K562 (cell line): Measurements from ENCODE around the gene VKORC1. TPM values are rescaled to one million over a fixed set of nuclear protein-coding genes. Genes with fewer than 3 reads are reported as not detected.
A peak's percentile ranks its signal among the peaks of the same experiment; 100 is the strongest.
"Not testable (repeated sequence)": the region's sequence is repeated elsewhere in the genome, so short reads cannot be mapped to it uniquely, and the experiment has no call there.

Source experiments
- ATAC-seq: fragments of 200-7000 bp; cut with Tn5 transposase; 3 replicates; pipeline ENCODE4 v1.9.1; 2020; ENCODE audit warnings: moderate library complexity
- BruUV-seq: library from RNA; stranded (reverse); fragments of 400-500 nt; replicated peaks from 2 replicates; lab custom pipeline; 2021; lab: Mats Ljungman, UMichigan
- CTCF ChIA-PET: fragments of 300-600 bp; formaldehyde crosslinking; extraction: SDS; loops from one replicate; lab custom pipeline; 2021; ENCODE audit warnings: low intra/inter-chr PET ratio; lab: Yijun Ruan, JAX
- POLR2A ChIA-PET: fragments of 300-600, 350-650 bp; sonication (Branson Sonifier 250); formaldehyde crosslinking; extraction: SDS; loops from one replicate; lab custom pipeline; 2021; ENCODE audit warnings: antibody characterized with exemption, inconsistent platforms; lab: Yijun Ruan, JAX
- DNase-seq, 4 experiments: peaks; one replicate each; pipeline versions ENCODE4 v3.0.0 to v3.0.0-alpha.2; 2011 to 2018; ENCODE audit warnings: low spot score in 3 of 4, mixed read lengths in 3 of 4; ENCODE audit errors: extremely low read depth in 1 of 4
- FAIRE-seq: peaks from 2 replicates; lab custom pipeline; 2011; peaks lifted over from hg19 to GRCh38; lab: Jason Lieb, UNC
- H2AFZ ChIP-seq: 2 replicates; pipeline ENCODE4 v1.6.0; 2011; ENCODE audit warnings: low read depth, low read length, control low read depth, inconsistent platforms
- H3K27ac ChIP-seq: fragments of 200-600 bp; 3 replicates; pipeline ENCODE4 v1.8.0; 2011; ENCODE audit warnings: low read depth, mild to moderate bottlenecking, control low read depth, inconsistent platforms, low read length, moderate library complexity, mixed read lengths; ENCODE audit errors: extremely low read depth
- H3K27me3 ChIP-seq, 2 experiments: fragments of 300-600 bp in 1 of 2; 2 replicates in 1 of 2; 3 replicates in 1 of 2; pipeline versions ENCODE4 v1.6.0 to v1.8.0; 2011; ENCODE audit warnings: inconsistent platforms in 2 of 2, low read length in 2 of 2, mild to moderate bottlenecking in 1 of 2, mixed read lengths in 1 of 2, moderate library complexity in 1 of 2; ENCODE audit not compliant: control insufficient read depth in 2 of 2, insufficient read depth in 2 of 2
- H3K36me3 ChIP-seq: fragments of 300-600 bp; 3 replicates; pipeline ENCODE4 v1.8.0; 2011; ENCODE audit warnings: mild to moderate bottlenecking, low read length, inconsistent platforms; ENCODE audit not compliant: control insufficient read depth, insufficient read depth
- H3K4me1 ChIP-seq, 2 experiments: fragments of 200-600 bp in 1 of 2; replicated peaks in 1 of 2; 2 replicates in 1 of 2; 3 replicates in 1 of 2; pipeline versions ENCODE4 v1.5.1 to v1.8.0; 2011; ENCODE audit warnings: inconsistent platforms in 2 of 2, low read length in 2 of 2, mild to moderate bottlenecking in 1 of 2, mixed read lengths in 1 of 2, moderate library complexity in 1 of 2; ENCODE audit not compliant: control insufficient read depth in 2 of 2, insufficient read depth in 2 of 2
- H3K4me2 ChIP-seq: 2 replicates; pipeline ENCODE4 v1.6.1; 2011; ENCODE audit warnings: low read length, control low read depth, inconsistent platforms, mixed read lengths; ENCODE audit not compliant: insufficient read depth
- H3K4me3 ChIP-seq: fragments of 200-600 bp; sonication (generic), shearing (Covaris generic); 2 replicates; pipeline ENCODE4 v1.5.1; 2016; ENCODE audit warnings: control low read depth, inconsistent platforms
- H3K79me2 ChIP-seq: fragments of 200-600 bp; 3 replicates; pipeline ENCODE4 v1.8.0; 2011; ENCODE audit warnings: low read length, inconsistent platforms; ENCODE audit not compliant: control insufficient read depth, insufficient read depth
- H3K9ac ChIP-seq, 2 experiments: 2 replicates each; pipeline versions ENCODE4 v1.6.0 to v1.6.1; 2011; ENCODE audit warnings: low read depth in 2 of 2, low read length in 2 of 2, control low read depth in 1 of 2, inconsistent platforms in 1 of 2, mild to moderate bottlenecking in 1 of 2, mixed read lengths in 1 of 2; ENCODE audit not compliant: insufficient read depth in 1 of 2
- H3K9me1 ChIP-seq: one replicate; pipeline ENCODE4 v1.6.0; 2011; ENCODE audit warnings: inconsistent platforms, mild to moderate bottlenecking, low read length, moderate library complexity; ENCODE audit not compliant: control insufficient read depth, insufficient read depth
- H3K9me3 ChIP-seq: replicated peaks from 2 replicates; pipeline ENCODE4 v1.5.1; 2011; ENCODE audit warnings: low read depth, low read length, inconsistent platforms; ENCODE audit not compliant: control insufficient read depth, insufficient read depth
- H4K20me1 ChIP-seq: replicated peaks from 2 replicates; pipeline ENCODE4 v1.6.1; 2011; ENCODE audit warnings: low read length, inconsistent platforms, mixed read lengths; ENCODE audit not compliant: control insufficient read depth, insufficient read depth
- EP400 ChIP-seq: fragments of 450-650 bp; IDR thresholded peaks from 2 replicates; pipeline ENCODE4 v1.6.1; 2017; ENCODE audit warnings: antibody characterized with exemption, mild to moderate bottlenecking, moderate library complexity
- GABPB1 ChIP-seq: sonication (generic); formaldehyde crosslinking; IDR thresholded peaks from 2 replicates; pipeline ENCODE4 v1.8.0; 2022; ENCODE audit warnings: mild to moderate bottlenecking, missing genetic modification reagents
- MTA1 ChIP-seq: fragments of 450-650 bp; IDR thresholded peaks from 2 replicates; pipeline ENCODE4 v1.6.1; 2017; ENCODE audit warnings: borderline replicate concordance
- POLR2AphosphoS2 ChIP-seq: IDR thresholded peaks from 2 replicates; pipeline ENCODE4 v1.6.1; 2012; ENCODE audit warnings: low read length, improper control_type of control experiment
- RBBP5 ChIP-seq: fragments of 200-600 bp; sonication (generic); IDR thresholded peaks from 2 replicates; pipeline ENCODE4 v1.6.1; 2012; ENCODE audit warnings: borderline replicate concordance, mild to moderate bottlenecking, low read length, control low read depth, inconsistent platforms; ENCODE audit not compliant: insufficient read depth, poor library complexity, severe bottlenecking
- TCF7 ChIP-seq: sonication (generic); IDR thresholded peaks from 2 replicates; pipeline ENCODE4 v1.6.1; 2016; ENCODE audit warnings: antibody characterized with exemption, borderline replicate concordance
- ZNF347 ChIP-seq: fragments of 450-650 bp; formaldehyde crosslinking; IDR thresholded peaks from 2 replicates; pipeline ENCODE4 v1.4.0; 2020; ENCODE audit warnings: low read depth, mild to moderate bottlenecking, moderate library complexity
- WGBS: fragments of 100-300 bp; shearing (Covaris generic); methylation state at CpG from one replicate; pipeline ENCODE4 v1.1.6; 2016; ENCODE audit warnings: low coverage, mixed read lengths; ENCODE audit not compliant: insufficient coverage; ENCODE audit errors: missing lambda C conversion rate; 5-methylcytosine and 5-hydroxymethylcytosine counted together
- in situ Hi-C: fragments of 300-500 bp; cut with MboI; formaldehyde crosslinking; loops from 4 replicates; pipeline ENCODE4 v1.15.0; 2018; ENCODE audit warnings: inconsistent platforms, mixed read lengths
- intact Hi-C: fragments of 100-400 bp; cut with micrococcal nuclease; formaldehyde crosslinking; loops from 2 replicates; pipeline ENCODE4 v1.14.2; 2022
- polyA plus RNA-seq, 8 experiments: library from polyadenylated mRNA; depleted of rRNA in 4 of 8; stranded (reverse) in 5 of 8; unstranded in 3 of 8; fragments of >200 nt; fragmentation: Nextera tagmentation in 2 of 8; fragmentation: Illumina TruSeq in 1 of 8; extraction: Ambion mirVana in 2 of 8; extraction: Trizol in 1 of 8; gene quantifications; 2 replicates each; pipeline versions ENCODE4 v1.2.1 to v1.2.3, GENCODE V29; 2011 to 2014; ENCODE audit warnings: inconsistent platforms in 1 of 8, missing spikeins in 1 of 8
- total RNA-seq, 7 experiments: library from RNA; depleted of rRNA in 6 of 7; stranded (reverse); fragments of >200 nt in 6 of 7; fragmentation: Illumina TruSeq in 2 of 7; extraction: Trizol in 2 of 7; gene quantifications; 2 replicates each; pipeline versions ENCODE4 v1.2.1 to v1.2.3, GENCODE V29; 2011 to 2021; ENCODE audit warnings: low replicate concordance in 1 of 7

Gene VKORC1
- total and polyA plus RNA-seq, 9 of the 15 experiments (the other 6 are each of a cell fraction or from before 2014, with no cell fraction given): 30.0 to 119 (median 62.1) TPM

- Histone ChIP-seq H3K9me3 (no peaks in the 10 kb centered on the region), H4K20me1 (no peaks in the 10 kb centered on the region), H3K4me2 (no peak overlapping the region), H3K79me2 (no peaks in the 10 kb centered on the region), H3K27me3 (no peaks in the 10 kb centered on the region), H3K4me3 (no peak overlapping the region), H3K9ac (peak overlapping the region in 1 of 2 experiments; percentile 68; a peak in 2 of 4 replicates), H3K27ac (no peak overlapping the region), H3K4me1 (peaks cover 37 to 74% of the 10 kb centered on the region in 2 experiments), H3K9me1 (no peaks in the 10 kb centered on the region), H3K36me3 (no peaks in the 10 kb centered on the region), H2AFZ (no peak overlapping the region)
- intact Hi-C loops (no loop called here), in situ Hi-C loops (no loop called here)
- ATAC-seq (no peak), DNase-seq (no peak), FAIRE-seq (no peak)
- ChIA-PET CTCF (no interaction called here), POLR2A (interaction anchor here (0.6 to 0.8 kb wide), 2 partner anchors 18 to 41 kb away, joined by 3 read pairs; partner anchors contain the start of gene FUS)
- TF ChIP-seq ZNF347 (CRISPR knock-in tag) (no peak), GABPB1 (CRISPR knock-in tag) (no peak), RBBP5 (no peak), EP400 (no peak), MTA1 (no peak), POLR2AphosphoS2 (no peak), TCF7 (no peak)
- 66% methylated on average over 20 of the region's 27 CpGs for WGBS
- no TSS peak for BruUV-seq
Observed at GRCh38 chr16:31138621-31139578, 44.3 kb upstream of the VKORC1 start.

- H3K27me3 ChIP-seq, H3K9me3 ChIP-seq, H3K9me1 ChIP-seq, in situ Hi-C loops, DNase-seq, H3K79me2 ChIP-seq, H3K36me3 ChIP-seq, H3K27ac ChIP-seq, CTCF ChIA-PET, intact Hi-C loops, H3K4me3 ChIP-seq, FAIRE-seq, H3K9ac ChIP-seq, H4K20me1 ChIP-seq, H2AFZ ChIP-seq, ATAC-seq, BruUV-seq, H3K4me2 ChIP-seq: not testable (repeated sequence)
- WGBS: 69% methylated on average over 20 of the region's 20 CpGs
- POLR2A ChIA-PET: interaction anchor here (0.6 to 4.2 kb wide), 4 partner anchors 14 to 160 kb away, joined by 3 to 23 read pairs (median 4); partner anchors contain the start of gene FUS
- peaks cover 39 to 80% of the 10 kb centered on the region in 2 experiments for H3K4me1 ChIP-seq
Observed at GRCh38 chr16:31136822-31137499, 42.4 kb upstream of the VKORC1 start.
